HG03196 (cell line): ENCODE measurements around the gene RAB11B.
"Not testable (repeated sequence)": the region's sequence is repeated elsewhere in the genome, so short reads cannot be mapped to it uniquely, and the experiment has no call there.

Source experiments
- ATAC-seq: cut with Tn5 transposase; IDR thresholded peaks from one replicate; pipeline ENCODE4 v1.9.1; 2021; ENCODE audit not compliant: unreplicated experiment

RAB11B gene

GRCh38 chr19:8370176-8371010 lies 19.8 kb upstream of the RAB11B start:
- ATAC-seq: no peak

- ATAC-seq: no peak
Measured at GRCh38 chr19:8371011-8371804, 19.0 kb upstream of the RAB11B start.

GRCh38 chr19:8373867-8374813 lies 16.0 kb upstream of the RAB11B start:
- ATAC-seq: no peak

GRCh38 chr19:8375766-8376165 lies 14.4 kb upstream of the RAB11B start:
- not testable (repeated sequence) for ATAC-seq

GRCh38 chr19:8376373-8376974 lies 13.7 kb upstream of the RAB11B start:
- ATAC-seq: not testable (repeated sequence)

GRCh38 chr19:8377598-8377997 lies 12.6 kb upstream of the RAB11B start:
- ATAC-seq: no peak

- not testable (repeated sequence) for ATAC-seq
Measured at GRCh38 chr19:8379156-8379891, 10.8 kb upstream of the RAB11B start.

GRCh38 chr19:8384569-8384968 lies 5.6 kb upstream of the RAB11B start:
- not testable (repeated sequence) for ATAC-seq

GRCh38 chr19:8385103-8385502 lies 5.1 kb upstream of the RAB11B start:
- ATAC-seq: not testable (repeated sequence)

- ATAC-seq: not testable (repeated sequence)
Measured at GRCh38 chr19:8385566-8385965, 4.6 kb upstream of the RAB11B start.

- ATAC-seq: not testable (repeated sequence)
Measured at GRCh38 chr19:8386419-8386818, 3.7 kb upstream of the RAB11B start.

- no peak for ATAC-seq
Measured at GRCh38 chr19:8386990-8387389, 3.2 kb upstream of the RAB11B start.

- ATAC-seq: no peak
Measured at GRCh38 chr19:8387688-8388611, 2.2 kb upstream of the RAB11B start.

- no peak for ATAC-seq
Measured at GRCh38 chr19:8388612-8388958, 1.6 kb upstream of the RAB11B start.

- ATAC-seq: peak; percentile 34
Measured at GRCh38 chr19:8390617-8390981, 439 bp downstream of the RAB11B start.

GRCh38 chr19:8391198-8392016 lies 1.2 kb downstream of the RAB11B start:
- ATAC-seq: no peak

- no peak for ATAC-seq
Measured at GRCh38 chr19:8392017-8392591, 1.9 kb downstream of the RAB11B start.
